Bone marrow (tissue), 2 donors: Measurements from ENCODE around the gene CELSR1.
A peak's percentile ranks its signal among the peaks of the same experiment; 100 is the strongest.

ENCODE experiments used
- DNase-seq, 2 donors: peaks; one replicate each; lab custom pipeline; 2025; lab: John Stamatoyannopoulos, UW

Gene CELSR1

DNA sequence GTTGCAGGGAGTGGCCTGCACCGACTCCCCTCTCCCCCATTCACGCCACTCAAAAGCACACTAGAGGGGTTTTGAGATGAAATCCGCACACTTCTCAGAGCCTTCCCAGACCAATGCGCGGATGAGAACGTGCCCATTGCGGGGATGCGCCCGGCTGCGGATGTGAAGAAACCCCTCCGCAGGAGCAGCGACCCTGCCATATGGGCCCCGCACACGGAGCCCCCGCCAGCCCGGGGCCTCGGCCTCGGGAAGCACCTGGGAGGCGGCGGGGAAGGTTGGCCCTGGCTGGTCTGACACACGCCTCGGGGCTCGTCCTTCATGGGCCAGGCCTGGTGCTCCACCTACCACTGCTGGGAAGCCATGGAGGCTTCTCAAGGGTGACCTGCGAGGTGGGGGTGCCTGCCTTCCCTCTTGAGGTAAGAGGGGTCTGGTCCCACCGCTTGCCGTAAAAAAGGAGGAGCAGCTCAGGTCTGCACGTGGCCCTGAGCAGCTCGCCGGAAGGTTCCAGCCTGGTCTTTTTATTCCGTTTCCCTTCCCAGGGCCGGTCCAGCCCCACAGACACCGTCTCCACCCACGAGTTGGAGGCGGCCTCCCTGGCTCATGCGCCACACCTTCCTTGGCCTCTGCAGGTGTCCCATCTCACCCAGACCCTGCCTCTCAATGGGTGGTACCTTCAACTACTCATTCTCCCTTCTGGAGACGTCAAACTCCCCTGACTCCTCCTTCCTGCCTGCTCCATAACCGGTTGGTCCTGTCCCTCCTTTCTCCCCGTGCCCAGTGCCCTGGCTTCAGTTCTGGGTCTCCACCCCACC is 162.6 kb downstream of the CELSR1 start:
- no peak for DNase-seq

DNA sequence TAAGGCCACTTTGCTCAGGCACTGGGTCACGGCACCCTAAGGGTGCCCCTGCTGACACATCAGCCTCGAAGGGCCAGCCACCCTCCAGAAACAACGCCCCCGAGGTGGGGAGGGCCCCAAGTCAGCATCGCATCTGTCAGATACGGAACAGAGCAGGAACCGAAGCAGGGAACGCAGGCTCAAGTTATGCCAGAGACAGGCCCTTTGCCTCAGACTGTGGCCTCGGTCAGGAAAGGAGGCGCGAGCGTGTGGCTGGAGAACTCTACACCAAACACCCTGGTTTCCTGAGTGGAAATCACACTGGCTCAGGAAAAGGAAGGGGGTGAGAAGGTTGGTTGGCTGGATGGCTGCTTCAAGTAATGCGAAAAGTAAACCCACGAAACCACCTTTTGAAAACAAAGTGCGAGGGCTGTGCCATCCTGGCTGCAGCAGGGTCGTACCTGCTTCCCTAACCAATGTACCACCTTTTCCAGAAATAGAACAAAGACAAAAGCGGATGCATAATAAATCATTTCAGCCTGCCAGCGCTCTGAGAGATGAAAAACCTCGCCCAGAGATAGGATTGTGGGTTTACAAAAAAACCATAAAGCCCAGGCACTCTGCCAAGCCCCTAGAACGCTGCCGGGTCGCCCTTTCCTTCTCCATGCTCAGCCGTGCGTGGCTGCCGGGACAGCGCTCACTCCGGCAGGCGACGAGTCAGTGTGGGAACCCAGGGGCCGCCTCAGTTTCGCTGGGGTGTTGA is 163.3 kb downstream of the CELSR1 start:
- peak in 1 of 2 donors; percentile 40 for DNase-seq

DNA sequence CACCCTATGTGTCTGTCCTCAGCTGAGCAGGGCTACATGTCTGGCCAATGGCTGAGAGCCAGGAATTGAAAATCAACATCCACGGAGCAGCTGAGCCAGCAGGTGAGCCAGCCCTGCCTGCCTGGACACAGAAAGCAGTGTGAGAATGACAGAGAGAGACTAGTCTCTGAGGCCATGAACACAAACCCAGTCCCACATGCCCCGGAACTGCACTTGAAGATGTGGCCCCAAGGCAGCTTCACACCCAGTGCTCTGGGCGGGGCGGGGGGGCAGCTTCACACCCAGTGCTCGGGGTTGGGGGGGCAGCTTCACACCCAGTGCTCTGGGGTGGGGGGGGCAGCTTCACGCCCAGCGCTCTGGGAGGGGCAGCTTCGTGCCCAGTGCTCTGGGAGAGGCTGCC is 164.3 kb downstream of the CELSR1 start:
- no peak for DNase-seq

DNA sequence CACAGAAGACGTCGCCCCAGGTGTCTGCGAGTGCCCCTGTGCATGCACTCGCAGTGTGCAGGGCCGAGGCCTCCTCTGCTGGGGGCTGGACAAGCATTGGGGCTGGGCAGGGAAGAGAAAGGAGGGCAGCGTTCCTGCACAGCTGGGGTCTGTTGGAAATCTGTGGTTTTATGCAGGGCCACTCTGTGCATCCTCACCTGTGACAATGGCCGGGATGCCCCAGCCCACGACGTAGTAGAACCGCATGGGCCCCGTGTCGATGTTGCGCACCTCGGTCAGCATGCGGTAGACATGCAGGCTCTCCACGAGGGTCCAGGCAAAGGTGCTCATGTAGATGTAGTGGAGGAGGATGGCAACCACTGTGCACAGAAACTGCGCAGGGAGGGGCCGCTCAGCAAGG is 164.7 kb downstream of the CELSR1 start:
- no peak for DNase-seq

DNA sequence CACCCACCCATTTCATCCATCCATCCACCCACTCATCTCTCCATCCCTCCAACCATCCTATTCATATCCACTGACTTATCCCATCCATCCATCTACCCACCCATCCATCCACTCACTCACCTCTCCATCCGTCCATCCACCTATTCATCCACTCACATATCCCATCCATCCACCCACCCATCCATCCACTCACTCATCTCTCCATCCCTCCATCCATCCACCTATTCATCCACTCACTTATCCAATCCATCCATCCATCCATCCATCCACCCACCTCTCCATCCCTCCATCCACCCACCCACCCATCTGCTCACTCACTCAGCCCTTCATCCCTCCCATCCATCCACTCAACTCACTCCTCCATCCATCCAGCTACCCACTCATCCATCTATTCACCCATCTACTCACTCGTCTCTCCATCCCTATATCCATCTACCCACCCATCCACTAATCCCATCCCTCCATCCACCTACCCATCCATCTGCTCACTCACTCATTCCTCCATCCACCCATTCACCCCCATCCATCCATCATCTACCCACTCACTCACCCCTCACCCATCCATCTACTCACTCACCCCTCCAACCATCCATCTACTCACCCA is 165.7 kb downstream of the CELSR1 start:
- no peak for DNase-seq

DNA sequence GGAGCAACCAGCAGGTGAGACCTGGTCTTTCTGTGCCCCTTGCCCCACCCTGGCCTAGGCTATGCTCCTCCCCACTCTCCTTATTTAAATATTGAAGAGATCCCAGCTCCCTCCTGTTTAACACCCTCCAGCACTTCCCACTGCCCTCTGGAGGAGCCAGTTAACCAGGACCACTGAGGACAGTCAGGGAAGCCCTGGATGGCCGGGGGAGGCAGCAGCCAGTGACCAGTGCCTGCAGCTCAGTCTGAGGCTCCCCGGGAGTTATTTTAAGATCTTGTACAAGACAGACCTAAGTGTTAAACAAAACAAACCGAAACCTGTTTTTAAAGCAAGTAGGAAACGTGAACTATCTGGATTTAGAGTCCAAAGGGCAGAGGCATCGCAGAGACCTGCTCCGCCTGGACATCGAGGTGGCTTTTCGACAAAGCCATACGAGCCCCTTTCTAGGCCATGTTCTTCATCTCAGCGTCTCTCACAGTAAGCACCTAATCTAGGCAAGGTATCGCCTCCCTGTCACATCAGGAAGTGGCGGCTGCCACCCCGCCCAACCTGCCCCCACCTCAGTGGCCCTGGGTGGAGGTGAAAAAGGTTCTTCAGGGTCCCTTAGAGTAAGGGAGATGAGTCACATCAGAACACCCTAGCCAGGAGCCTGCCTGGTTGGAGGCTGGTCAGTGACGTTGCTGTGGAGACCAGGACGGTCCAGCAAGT is 166.7 kb downstream of the CELSR1 start:
- DNase-seq: no peak

DNA sequence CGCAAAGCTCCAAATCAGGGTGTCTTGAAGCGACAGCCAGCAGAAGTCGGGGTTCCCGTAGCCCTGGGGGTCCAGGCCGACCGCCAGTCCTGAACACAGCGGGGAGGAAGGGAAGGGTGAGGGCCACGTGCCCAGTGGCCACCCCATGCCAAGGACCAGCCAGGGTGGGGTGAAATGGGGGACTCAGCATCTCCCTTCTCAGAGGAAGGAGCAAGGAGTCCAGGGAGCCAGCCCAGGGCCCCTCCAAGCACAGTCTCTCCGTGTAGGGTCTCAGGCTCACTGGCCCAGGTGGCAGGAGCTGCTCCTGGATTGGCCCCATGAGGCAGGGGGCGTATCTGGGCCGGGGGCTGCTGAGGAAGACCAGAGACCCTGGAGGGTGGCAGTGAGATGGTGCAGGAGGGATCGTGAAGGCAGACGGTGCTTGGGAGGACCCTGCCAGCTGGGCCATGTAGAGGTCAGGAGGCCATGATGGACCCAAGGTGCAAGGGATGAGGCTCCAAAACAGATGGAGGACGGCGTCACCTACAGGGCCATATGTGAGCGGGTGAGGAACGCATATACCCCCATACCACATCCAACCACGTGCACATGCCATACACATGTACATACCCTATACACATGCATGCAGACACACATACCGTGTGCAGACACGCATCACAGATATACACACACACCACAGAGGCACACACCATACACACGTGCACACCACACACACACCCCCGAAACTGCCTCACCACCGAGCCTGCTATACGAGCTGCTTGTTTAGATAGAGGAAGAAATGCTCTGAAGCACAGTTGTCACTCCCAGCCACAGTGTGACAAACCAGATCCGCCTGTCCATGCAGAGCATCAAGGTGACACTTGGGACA is 167.5 kb downstream of the CELSR1 start:
- no peak for DNase-seq

DNA sequence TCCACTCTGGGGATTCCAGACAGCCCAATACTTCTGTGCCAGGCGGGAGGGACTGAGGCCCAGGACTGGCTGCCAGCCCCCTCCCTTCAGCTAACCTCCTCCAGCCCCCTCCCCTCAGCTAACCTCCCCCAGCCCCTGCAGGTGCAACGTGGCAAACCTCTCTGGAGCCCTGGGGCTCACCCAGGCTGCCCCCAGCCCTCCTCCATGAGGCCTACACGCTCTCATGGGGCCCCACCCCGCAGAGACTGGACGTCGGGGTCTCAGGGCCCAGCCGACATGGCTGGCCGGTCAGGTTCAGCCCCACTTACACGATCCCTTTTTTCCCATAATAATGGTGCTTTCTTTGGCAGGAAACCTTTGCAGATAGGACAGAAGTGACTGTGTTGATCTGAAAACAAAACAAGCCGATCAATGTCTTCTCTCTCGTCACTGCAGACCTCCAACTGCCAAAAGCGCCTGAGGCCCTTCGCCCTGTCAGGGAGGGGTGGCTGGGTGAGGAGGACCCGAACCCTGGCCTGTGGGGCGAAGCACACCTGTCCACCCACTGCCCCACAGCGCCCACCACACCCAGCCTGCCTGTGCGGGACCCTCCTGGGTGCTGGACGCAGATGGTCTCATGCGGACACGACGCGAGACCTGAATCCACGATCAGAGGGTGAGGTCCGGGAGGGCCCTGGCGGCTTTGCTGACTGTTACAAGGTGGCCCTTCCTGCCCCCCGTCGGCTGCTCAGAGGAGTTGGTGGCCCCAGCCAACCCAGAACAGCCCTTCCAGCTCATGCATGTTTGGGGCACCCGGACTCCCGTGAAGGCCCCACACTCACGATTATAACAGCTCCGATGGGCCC is 168.3 kb downstream of the CELSR1 start:
- no peak for DNase-seq

DNA sequence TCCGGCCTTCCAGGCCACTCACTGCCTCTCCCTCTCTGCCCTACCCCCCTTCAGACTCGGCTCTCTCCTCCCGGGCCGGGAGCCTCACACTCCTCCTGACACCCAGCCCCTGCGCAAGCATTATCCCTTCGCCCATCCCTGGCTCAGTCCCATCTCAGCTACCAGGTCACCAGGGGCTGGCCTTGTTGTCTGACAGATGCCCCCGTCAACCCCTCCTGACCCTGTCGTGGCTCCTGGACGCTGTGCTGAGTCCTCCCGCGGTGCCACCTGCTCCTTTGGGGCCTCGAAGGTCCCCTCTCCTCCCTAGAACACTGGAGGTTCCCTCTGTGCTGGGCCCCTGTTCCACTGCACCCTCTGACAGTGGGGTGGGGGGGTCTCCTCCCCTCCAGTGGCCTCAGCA is 169.0 kb downstream of the CELSR1 start:
- no peak for DNase-seq

DNA sequence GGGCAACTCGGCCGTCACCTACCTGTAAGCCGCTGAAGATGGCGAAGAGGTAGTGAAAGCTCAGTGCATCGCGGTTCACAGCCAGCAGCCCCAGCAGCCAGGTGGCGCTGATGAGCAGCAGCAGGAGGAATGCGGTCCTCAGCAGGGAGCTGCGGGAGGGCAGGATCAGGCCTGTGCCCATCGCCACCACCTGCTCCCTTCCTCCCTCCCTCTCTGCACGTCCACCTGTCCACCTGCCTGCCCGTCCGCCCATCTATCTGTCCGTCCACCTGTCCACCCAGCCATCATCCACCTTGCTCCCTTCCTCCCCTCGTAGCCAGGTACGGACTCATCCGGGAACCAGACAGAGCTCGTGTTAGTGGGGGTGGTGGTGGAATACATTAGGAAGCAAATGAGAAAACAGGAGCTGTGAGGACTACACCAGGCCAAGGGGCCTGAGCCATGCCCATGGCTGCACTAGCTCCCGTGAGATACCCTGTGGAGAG is 169.7 kb downstream of the CELSR1 start:
- peak; percentile 43 to 50 for DNase-seq

DNA sequence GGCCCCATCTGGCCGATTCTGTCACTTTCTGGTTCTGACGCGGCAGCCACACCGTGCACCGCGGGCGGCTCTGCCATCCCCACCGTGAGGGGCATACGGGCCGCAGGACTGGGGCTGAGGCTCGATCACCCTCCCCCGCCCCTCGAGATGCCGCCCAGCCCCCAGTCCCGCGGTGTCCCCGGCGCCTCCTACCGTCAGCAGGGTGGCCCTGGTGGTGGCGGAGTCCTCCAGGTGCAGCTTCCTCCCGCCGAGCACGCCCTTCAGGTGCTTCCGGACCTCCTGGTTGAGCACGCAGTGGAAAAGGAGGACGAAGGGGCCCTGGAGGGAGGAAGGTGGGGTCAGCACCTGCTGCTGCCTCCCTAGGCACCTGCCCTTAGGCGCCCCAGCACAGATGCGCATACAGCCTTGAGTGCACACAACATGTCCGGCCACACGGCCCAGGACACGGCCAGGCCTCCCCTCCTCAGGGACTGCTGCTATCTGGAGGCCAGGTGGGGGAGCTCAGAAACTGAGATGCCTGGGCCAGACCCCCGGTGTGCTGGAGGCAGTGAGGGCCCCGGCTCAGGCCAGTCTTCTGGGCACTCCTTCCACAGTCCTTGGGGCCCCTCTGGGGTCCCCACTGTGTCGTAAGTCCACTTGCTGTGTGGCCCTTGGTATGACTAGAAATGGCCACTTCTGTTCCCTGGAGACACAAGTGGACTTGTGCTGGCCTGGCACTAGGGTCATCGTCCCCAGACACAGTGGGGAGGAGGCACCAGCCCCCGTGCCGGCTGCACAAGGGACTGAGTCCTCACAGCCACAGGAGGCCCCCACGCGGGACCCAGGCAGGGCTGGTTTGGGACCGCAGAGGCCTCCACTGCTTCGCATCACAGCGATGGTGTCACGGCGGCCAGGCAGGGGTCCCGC is 170.4 kb downstream of the CELSR1 start:
- no peak for DNase-seq

GRCh38 chr22:46366327-46366731 is 171.1 kb downstream of the CELSR1 start:
- DNase-seq: no peak

DNA sequence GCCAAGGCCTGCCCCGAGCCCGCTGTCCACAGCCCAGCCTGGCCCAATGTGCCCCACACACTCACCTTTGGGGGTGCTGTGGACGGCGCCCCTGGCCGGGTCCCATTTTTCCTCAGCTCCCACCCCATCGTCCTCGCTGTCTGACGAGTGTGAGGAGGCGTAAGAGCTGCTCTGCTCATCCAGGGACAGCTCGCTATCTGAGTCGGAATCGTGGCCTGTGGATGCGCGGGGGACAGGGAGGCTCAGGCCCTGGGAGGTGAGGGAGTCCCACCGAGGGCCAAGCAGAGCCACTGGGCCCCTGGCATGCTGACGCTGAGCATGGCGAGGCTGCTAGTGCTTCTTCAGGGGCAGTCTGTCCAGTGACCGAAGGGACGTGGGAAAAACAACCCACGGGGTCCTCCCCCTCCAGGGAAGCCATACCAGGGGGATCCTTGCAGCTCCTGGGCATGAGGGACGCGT is 172.2 kb downstream of the CELSR1 start:
- no peak for DNase-seq

- DNase-seq: no peak
Measured at GRCh38 chr22:46364341-46365165, 172.9 kb downstream of the CELSR1 start.

DNA sequence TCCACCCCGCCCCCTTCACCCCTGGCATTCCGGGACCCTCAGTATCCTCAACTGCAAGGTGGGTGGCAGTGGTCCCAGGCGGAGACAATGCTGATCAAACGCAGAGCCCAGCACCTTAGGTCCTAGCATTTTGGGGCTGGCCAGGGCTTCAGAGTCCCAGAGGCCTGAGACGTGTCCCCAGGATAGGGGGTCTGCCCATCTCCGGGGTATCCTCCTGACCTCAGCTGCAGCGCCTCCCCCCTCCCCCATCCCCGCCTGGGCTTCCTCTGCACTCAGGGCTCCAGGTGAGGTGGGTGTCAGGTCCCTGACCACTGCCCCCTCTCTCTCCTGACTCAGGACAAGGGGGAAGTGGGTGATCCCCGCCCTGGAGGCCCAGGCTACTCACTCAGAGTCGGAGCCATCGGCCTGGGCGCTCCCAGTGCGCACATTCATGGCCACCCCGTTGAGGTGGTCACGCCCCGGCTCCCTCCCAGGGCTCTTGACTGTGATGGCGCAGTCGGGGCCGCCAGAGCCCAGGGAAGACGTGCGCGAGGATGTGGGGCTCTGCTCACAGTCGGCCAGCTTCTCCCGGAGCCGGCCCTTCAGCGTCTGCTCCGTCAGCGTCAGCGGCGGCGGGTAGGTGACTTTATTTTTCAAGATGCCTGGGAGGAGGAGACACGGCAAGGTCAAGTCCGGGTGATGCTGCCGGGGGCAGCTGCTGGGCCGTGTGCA is 173.7 kb downstream of the CELSR1 start:
- DNase-seq: no peak

GRCh38 chr22:46362934-46363515 is 174.4 kb downstream of the CELSR1 start:
- DNase-seq: no peak
